Stimulated activated CD8-positive, alpha-beta memory T cell treated with anti-CD3 and anti-CD28 coated beads, Interleukin-4, amount 100 ng/mL, for 4 hours (primary cell): Measurements from ENCODE around the gene SMAD7.

Source experiments
- DNase-seq, 2 donors: peaks; one replicate each; pipeline ENCODE4 v3.0.0-alpha.2; 2020; ENCODE audit warnings: low read depth in 2 of 2, low spot score in 1 of 2

SMAD7 gene

DNA sequence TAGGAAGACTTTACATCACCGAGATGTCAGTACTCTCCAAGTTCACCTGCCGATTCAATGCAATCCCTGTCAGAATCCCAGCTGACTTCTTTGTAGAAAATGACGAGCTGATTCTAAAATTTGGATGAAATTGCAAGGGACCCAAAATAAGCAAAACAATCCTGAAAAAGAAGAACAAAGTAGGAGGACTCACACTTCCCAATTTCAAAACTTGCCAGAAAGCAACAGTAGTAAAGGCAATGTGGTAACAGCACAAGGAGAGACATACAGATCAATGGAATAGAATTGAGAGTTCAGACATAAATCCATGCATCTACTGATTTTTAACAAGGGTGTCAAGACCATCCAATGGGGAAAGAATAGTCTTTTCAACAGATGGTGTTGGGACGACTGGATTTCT, 52.2 kb downstream of the SMAD7 start:
- no peak for DNase-seq

GRCh38 chr18:48897531-48897930, 53.2 kb downstream of the SMAD7 start:
- DNase-seq = no peak

- DNase-seq = no peak
Observed at GRCh38 chr18:48896875-48897511, 53.8 kb downstream of the SMAD7 start.

DNA sequence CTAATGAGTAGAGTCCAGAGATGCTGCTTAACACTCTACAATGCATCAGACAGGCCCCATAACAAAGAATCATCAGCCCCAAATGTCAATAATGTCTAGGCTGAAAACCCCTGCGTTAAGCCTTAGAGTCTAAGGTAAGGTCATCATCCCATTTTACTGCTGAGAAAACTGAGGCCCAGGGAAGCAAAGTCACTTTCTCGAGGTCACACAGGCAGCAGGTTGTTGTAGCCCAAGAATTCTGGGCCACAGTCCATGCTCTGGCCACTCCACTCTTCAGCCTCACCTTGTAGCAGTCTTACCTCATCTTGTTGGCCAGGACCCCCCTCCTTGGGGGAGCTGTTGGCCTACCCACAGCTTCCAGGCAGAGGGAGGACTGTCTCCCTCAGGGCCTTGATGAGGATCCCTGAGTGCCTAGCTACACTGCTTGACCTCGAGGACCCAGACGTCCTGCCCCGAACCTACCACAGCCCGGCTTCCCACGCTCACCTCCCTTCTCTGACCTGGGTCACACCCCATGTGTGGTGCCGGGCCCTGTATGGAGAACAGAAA, 54.4 kb downstream of the SMAD7 start:
- DNase-seq = no peak

GRCh38 chr18:48894799-48895346, 55.9 kb downstream of the SMAD7 start:
- DNase-seq = no peak

DNA sequence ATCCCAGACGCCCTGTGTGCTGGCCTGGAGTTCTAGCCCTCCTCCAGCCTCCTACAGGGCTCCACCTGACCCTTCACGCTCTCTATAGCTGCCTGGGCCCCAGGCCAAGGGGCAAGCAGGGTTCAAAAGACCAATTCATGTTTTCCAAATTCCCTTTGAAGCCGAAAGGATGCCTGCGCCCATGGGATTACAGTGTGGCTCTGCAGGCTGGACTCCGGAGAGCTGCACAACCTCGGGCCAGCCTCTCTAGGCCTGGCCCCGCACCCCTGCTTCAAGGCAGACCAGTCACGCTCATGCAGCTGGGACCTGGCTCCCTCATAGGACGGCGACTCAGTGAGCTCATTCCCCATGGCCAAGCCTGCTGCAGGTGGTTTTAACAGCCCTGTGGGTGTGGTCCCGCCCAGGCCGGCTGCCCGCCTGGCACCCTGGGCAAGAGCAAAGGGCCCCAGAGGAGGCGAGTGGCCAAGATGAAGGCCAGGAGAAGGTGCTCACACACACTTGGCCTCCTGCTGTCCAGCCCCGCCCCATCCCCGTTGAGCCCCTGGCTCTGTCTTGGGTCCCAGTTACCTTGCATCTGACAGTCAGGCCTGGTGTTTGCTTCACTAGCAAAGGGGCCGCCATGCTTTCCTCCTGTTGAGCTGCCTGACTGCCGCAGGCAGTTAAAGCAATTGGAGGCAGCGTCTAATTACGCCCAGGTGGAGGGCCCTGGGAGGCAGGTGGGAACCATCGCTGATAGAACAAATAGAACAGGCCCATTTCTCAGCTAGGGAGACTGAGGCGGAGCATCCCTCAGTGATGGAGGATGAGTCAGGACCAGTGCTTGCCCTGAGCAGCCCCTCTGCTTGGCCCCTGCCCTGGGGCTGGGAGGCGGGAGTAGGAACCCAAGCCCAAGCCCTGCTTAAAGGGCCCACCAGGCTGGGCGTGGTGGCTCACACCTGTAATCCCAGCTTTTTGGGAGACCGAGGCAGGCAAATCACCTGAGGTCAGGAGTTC, 56.9 kb downstream of the SMAD7 start:
- no peak for DNase-seq

DNA sequence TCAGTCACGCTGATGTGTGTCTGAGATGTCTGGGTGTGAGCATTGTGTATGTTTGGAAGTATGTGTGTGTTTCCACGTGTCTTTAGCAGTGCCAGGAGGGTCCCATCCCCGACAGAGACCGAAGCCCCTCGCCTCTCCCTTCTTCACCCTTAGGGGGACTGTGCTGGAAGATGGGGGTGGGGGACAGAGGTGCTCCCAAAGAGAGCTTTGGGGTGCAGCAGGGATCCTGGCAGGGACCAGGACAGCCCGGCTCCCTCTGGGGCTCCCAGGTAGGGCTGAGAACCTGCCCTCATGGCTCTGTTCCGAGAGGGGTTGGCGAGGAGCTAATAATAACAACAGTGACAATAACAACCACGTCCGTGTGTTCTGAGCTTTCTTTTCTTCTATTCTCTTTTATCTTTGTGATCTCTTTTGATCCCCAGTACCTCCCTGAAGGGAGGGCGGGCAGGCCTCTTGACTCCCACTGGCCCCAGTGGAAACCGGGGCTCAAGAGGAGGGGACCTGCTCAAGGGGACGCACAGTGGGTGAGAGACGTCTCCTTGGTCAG, 57.6 kb downstream of the SMAD7 start:
- no peak for DNase-seq

GRCh38 chr18:48892146-48892855, 58.5 kb downstream of the SMAD7 start:
- no peak for DNase-seq

- no peak for DNase-seq
Observed at GRCh38 chr18:48891721-48892120, 59.0 kb downstream of the SMAD7 start.

DNA sequence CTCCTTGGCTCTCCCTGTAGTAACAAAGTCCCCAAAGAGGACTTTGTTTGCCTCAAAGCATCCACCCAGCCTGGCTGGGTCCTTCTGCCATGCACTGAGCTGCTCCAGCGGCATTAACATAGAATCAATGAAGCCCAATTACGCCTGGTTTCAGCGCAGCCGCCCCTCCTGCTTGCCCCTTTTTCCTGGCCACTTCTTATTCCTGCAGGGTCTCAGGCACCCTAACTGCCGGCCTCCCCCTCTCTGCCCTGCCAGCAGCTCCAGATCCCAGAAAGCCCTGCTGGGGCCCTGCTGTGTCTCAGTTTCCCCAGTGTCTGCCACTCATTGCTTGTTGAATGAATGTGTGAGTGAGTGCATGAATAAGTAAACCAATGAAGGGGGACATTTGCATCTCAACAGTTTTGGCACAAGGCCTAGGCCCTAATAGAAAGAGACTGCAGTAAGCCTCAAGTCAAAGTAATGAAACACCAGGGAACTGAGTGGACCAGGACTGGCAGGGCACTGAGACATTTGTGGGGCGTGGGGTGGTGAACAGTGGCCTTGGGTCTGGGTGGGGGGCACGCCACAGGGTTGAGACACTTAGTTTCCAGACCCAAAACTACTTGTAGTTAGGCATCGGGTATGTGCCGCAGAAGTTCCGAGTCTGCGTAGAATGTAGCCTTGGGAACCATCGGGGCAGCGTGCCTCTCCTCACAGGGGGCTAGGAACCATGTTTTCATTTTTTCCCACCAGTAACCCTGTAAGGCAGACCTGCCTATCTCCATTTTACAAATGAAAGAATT, 60.6 kb downstream of the SMAD7 start:
- DNase-seq = no peak

DNA sequence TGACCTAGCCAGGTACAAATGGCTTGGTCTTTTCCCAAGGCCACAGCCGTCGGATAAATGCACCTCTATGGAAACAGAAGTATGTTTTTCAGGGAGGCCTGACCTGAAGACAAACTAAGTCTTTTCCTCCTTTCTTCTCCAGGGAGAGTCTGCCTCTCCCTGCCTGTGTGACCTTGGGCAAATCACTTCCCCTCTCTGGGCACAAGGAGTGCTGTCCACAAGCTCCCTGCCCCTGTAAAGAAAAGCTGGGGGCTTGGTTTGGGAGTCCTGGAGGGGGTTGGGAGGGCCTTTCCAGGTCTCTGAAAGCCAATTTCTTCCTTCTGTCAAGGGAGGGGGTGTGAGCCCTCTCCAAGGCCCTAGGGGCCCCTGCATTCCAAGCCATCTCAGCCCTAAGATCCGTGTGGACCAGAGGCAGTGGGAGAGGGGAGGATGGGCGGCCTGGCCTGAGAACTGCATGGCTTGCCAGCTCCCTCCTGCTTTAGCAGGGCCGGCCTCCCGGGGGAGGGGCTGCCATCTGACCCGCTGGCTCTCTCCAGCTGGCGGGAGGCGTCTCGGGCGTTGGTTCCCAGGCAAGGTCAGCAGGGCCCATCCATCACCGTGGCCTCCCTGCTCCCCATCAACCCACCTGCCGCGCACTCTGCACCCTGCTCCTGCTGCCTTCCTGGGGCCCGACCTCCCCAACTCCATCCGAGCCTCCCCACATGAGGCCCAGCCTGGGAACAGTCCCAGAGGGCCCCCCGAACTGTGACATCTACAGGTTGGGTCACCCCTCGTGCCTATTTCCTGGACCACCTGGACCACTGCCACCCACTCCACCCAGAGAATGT, 61.4 kb downstream of the SMAD7 start:
- no peak for DNase-seq

DNA sequence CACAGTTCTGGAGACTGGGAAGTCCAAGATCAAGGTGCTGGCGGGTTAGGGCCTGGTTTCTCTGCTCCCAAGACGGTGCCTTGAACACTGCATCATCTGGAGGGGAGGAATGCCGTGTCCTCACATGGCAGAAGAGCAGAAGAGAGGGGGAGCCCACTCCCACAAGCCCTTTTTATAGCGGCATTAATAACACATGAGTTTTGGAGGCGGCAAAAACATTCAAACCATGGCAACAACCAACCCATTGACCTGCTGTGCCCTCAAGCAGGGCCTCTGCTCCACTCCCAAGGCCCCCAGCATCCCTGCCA, 62.0 kb downstream of the SMAD7 start:
- no peak for DNase-seq

DNA sequence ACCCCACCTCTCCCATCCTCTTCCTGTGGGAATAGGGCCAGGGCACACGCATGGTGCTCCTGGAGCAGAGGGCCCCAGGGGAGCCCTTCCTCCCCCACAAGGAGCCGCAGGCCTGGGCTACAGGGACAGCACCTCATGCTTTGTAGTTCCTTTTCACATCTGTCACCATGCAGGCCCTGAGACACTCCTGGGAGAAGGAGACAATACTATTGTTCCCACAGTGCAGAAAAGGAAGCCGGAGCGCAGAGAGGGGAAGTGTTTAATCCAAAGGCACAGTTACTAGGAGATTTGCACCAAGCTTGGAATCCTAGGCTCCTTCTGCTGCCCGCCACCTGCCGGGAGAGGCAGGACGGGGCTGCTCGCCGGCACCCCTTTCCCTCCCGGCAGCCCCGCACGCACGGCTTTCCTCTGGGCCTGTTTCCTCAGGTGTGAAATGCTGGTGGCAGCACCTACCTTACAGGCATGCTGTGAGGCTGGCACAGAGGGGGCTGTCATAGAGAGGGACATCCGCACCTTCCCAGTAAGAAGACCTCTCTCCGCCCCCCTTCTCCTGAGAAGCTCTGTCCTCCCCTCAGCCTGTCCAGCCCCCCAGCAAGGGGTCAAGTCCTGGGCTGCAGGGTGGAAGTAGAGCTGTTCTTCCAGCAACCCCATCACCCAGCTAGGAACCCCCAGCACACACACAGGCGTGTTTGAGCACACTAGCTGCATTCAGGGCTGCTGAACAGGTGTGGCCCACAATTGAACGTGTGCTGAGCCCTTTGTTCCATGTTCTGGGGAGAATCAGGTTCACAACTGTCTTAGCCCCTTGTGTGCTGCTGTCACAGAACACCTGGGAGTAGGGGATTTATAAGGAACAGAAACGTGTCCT, 62.6 kb downstream of the SMAD7 start:
- no peak for DNase-seq

GRCh38 chr18:48887294-48887904, 63.4 kb downstream of the SMAD7 start:
- no peak for DNase-seq

DNA sequence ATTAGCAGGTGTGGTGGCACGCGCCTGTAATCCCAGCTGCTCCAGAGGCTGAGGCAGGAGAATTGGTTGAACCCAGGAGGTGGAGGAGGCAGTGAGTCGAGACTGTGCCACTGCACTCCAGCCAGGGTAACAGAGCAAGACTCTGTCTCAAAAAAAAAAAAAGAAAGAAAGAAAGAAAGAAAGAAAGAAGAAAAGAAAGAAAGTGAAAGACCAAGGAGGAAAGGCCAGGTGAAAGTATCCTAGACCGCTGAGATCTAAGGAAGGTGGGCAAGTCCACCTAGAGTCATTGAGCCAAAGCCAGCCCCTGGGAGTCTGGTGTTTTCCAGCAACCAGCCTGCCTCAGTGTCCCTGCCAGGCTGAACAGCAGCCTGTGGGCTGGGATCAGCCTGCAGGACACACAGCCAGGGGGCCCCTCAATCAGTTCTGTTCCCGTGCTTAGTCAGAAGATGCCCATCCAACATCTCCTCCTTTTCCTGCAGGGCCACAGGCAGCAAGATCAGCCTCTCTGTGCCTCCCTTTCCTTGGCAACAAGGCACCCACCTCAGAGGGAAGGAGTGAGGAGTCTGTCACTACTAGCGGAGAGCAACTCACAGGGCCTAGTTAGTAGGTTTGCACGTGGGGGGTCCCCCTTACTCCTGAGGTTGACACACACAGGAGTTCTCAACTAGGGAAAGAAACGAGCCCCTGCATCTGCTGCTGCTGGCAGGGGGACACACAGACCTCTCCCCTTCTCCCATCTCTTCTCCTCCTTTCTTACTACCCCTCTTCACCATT, 64.1 kb downstream of the SMAD7 start:
- DNase-seq = no peak

DNA sequence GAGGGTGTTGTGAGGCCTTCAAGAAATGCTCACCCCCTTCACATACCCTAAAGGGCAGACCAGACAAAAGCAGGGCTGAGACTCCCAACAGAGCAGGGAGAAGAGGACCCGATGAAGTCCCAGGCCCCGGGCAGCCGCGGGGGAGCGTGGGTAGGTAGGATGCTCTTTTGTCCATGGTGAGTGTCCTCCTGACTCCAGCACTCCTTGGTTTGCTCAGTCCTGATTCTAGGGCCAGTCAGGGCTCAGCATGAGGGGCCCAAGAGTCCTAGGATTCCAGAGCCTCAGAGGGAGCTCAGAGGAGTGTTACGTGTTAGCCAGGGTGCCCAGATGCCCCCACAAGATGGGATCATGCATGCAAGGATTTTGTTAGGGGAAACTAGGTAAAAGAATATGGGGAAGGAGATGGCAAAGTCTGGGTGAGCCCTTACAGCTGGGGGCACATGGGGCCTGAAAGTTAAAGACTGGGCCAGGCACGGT, 64.8 kb downstream of the SMAD7 start:
- no peak for DNase-seq

DNA sequence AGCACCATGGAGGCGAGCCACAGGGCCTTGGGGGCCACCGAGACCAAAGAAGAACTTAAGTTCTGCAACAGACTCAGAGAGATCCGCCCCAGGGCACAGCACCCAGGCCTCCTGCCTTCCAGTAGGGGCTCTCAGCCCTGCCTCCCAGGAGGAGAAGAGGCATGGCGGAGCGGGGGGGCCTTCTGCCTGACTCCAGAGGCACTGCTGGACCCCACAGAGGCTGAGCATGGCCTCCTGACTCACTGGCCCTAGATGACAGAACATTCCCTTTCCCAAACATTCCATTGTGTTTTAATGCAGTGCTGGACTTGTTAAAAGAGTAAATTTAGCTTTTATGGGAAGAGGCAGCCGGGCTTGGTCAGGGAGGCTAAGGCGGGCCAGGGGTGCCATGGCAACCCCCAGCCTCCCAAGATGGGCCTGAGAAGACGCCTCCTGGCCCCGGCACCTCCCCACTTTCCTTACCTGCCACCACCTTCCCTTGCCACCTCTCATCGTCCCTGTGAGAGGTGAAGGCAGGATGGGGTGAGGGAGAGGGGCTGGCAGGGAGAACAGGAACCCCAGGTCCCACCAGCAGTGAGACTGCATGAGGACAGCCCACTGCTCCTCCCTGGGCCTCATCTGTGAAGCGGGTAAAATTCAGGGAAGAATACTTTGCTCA, 65.4 kb downstream of the SMAD7 start:
- DNase-seq = no peak
